Endothelial cell of umbilical vein (primary cell): ENCODE measurements around the gene PLA2G1B.

Experiments
- CTCF ChIP-seq, 2 donors: IDR thresholded peaks; 1 replicate in 1 of 2; 2 replicates in 1 of 2; pipeline ENCODE4 v1.5.1; 2011; ENCODE audit warnings: low read length in 2 of 2, mild to moderate bottlenecking in 2 of 2, moderate library complexity in 2 of 2, control low read depth in 1 of 2, inconsistent platforms in 1 of 2, low read depth in 1 of 2; ENCODE audit not compliant: insufficient read depth in 1 of 2; ENCODE audit errors: extremely low read depth in 1 of 2
- EZH2 ChIP-seq: IDR thresholded peaks from 2 replicates; pipeline ENCODE4 v1.6.1; 2012; ENCODE audit warnings: borderline replicate concordance, low read depth, mild to moderate bottlenecking, moderate library complexity, low read length, inconsistent platforms; ENCODE audit not compliant: severe bottlenecking
- JUN ChIP-seq: IDR thresholded peaks from 2 replicates; pipeline ENCODE4 v1.6.1; 2011; ENCODE audit warnings: borderline replicate concordance, low read depth; ENCODE audit not compliant: insufficient read length, insufficient read depth
- POLR2A ChIP-seq: IDR thresholded peaks from 2 replicates; pipeline ENCODE4 v1.6.1; 2012; ENCODE audit warnings: low read depth, mild to moderate bottlenecking, control low read depth, low read length
- POLR2AphosphoS5 ChIP-seq: IDR thresholded peaks from 2 replicates; pipeline ENCODE4 v1.6.1; 2012; ENCODE audit warnings: low read depth, mild to moderate bottlenecking, control low read depth, low read length, moderate library complexity; ENCODE audit not compliant: insufficient read depth
- TF ChIP-seq, protein P1 (sequence below): IDR thresholded peaks from 2 replicates; pipeline ENCODE4 v1.6.1; 2011; ENCODE audit not compliant: insufficient read depth, insufficient read length

DNA sequence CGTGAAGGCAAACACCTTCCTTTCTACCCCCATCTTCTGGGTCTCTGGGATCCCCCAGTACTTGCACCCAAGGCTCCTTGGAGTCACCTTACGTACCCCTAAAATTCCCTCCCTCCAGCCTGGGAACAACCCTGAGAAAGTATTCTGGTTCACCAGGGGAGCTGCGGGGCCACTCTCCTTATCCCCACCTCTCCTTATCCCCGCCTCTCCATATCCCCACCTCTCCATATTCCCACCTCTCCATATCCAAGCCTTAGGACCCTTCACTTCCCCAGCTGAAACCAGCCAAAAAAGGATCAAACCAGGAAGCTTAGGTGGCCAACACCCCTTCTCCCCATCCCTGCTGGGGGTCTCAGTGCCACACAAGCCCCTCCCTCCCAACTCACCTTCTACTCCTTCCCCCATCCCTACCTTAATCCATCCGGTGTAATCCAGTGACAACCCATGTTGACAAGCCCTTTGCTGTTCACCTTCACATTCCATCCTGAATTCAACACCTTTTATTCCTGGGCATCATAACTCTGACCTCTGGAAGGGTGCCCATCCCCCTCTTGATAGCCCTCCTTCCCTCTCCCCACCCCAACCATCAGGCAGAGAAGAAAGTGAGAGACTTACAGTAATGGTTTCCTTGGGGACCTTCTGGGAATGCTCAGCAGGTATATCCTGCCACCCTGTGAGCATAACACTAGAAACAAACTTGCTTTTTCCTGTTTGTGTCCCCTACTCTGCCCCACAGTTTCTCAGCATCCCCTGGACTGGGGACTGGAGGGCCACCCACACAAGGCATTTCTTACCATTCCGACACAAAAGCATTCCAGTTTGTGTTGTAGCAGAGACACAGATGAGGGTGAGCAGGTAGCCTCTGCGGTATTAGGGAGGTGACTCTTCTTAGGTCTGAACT, 43.0 kb upstream of the PLA2G1B start:
- no peak for TF ChIP-seq POLR2A
- TF ChIP-seq, protein P1, sequence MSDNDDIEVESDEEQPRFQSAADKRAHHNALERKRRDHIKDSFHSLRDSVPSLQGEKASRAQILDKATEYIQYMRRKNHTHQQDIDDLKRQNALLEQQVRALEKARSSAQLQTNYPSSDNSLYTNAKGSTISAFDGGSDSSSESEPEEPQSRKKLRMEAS: no peak
- TF ChIP-seq CTCF (IDR thresholded peaks at IDR 0.05; ENCODE audit: extremely low read depth in 1 of 2, insufficient read depth in 1 of 2, low read depth in 1 of 2, low read length in 2 of 2): no peak
- TF ChIP-seq POLR2AphosphoS5: no peak
- no peak for TF ChIP-seq EZH2
- no peak for TF ChIP-seq JUN
